ENCODE measurements around the gene PCDHGA11. TPM values are rescaled to one million over a fixed set of nuclear protein-coding genes. Genes with fewer than 3 reads are reported as not detected.

Gene PCDHGA11
- total and polyA plus RNA-seq, 9 of the 15 experiments (the other 6 are each of a cell fraction or from before 2014, with no cell fraction given), result 0.04 to 0.07 (median 0.04) TPM; not detected in 4

GRCh38 chr5:141420855-141421488, at the start of gene PCDHGA11 (continued):
- TF ChIP-seq HMGXB4 (CRISPR knock-in tag; IDR thresholded peaks at IDR 0.05) (no peak), ARID3B (CRISPR knock-in tag; IDR thresholded peaks at IDR 0.05; ENCODE audit: borderline replicate concordance) (no peak), ZBTB40 (IDR thresholded peaks at IDR 0.05) (no peak), ZBTB40 (CRISPR knock-in tag; IDR thresholded peaks at IDR 0.05) (no peak), MCM2 (IDR thresholded peaks at IDR 0.05; ENCODE audit: low read depth) (no peak), ZNF583 (CRISPR knock-in tag; IDR thresholded peaks at IDR 0.05) (no peak), SRSF3 (IDR thresholded peaks at IDR 0.05; ENCODE audit: insufficient read depth, low read length) (no peak), ZNF707 (CRISPR knock-in tag; conservative IDR thresholded peaks at IDR 0.05) (no peak), RAD21 (CRISPR knock-in tag; conservative IDR thresholded peaks at IDR 0.05 in 1 of 2, IDR thresholded peaks at IDR 0.05 in 1 of 2) (peak; percentile 42 to 69), XRCC4 (IDR thresholded peaks at IDR 0.05; ENCODE audit: extremely low read depth, insufficient read depth, insufficient read length) (no peak), NFIX (CRISPR knock-in tag; IDR thresholded peaks at IDR 0.05; ENCODE audit: low read depth) (no peak), ZSCAN32 (CRISPR knock-in tag; IDR thresholded peaks at IDR 0.05) (no peak), CHCHD3 (CRISPR knock-in tag; IDR thresholded peaks at IDR 0.05) (no peak)
